Retina (tissue), 1 donor: ENCODE data around the gene PRPF19.

Experiments used
- DNase-seq: peaks from one replicate; pipeline ENCODE4 v3.0.0-alpha.2; 2016

Gene PRPF19

DNA sequence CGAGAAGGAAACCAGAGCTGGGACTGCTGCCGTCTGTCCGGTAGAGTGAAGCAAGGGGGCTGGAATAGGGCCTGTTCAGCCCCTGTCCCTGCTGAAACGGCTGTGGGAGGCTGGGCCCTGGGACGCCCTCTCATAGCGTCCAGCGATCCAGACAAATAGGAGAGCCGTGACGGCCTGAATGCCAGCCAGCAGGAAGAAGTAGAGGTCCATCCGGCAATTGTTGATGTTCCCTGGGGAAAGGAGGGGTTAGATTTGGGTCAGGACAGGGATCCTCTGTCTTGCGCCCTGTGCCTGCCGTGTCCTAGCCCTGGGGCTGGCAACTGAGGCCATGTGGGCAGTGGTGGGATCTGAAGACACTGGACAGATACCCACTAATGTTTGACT, 30.8 kb upstream of the PRPF19 start:
- DNase-seq: no peak

DNA sequence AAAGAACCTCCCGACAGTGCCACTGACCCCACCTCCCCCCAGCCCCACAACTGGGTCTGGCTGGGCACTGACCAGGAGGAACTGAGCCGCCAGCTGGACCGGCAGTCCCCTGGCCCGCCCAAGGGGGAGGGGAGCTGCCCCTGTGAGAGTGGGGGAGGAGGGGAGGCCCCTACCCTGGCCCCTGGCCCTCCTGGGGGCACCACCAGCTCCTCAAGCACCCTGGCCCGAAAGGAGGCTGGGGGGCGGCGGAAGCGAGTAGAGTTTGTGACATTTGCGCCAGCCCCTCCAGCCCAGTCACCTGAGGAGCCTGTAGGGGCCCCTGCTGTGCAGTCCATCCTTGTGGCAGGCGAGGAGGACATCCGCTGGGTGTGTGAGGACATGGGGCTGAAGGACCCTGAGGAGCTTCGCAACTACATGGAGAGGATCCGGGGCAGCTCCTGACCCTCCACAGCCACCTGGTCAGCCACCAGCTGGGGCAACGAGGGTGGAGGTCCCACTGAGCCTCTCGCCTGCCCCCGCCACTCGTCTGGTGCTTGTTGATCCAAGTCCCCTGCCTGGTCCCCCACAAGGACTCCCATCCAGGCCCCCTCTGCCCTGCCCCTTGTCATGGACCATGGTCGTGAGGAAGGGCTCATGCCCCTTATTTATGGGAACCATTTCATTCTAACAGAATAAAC, 30.2 kb upstream of the PRPF19 start:
- DNase-seq: no peak

DNA sequence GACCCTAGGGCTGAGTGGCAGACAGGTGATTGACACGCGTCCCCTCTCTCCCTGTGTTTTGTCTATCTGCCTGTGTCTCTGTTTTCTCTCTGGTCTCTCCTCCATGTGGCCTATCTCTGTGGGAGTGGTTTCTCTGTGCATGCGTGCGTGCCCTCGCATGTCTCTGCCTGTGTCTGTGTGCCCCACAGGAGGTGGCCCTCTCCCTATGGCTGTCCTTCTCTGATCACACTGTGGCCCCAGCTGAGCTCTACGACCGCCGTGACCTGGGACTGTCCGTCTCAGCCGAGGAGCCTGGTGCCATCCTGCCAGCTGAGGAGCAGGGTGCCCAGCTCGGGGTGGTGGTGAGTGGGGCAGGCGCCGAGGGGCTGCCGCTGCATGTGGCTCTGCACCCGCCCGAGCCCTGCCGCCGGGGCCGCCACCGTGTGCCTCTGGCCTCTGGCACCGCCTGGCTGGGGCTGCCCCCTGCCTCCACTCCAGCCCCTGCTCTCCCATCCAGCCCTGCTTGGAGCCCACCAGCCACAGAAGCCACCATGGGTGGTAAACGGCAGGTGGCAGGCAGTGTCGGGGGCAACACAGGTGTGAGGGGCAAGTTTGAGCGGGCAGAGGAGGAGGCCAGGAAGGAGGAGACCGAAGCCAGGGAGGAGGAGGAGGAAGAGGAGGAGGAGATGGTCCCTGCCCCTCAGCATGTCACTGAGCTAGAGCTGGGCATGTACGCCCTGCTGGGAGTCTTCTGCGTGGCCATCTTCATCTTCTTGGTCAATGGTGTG, 29.5 kb upstream of the PRPF19 start:
- DNase-seq: no peak

DNA sequence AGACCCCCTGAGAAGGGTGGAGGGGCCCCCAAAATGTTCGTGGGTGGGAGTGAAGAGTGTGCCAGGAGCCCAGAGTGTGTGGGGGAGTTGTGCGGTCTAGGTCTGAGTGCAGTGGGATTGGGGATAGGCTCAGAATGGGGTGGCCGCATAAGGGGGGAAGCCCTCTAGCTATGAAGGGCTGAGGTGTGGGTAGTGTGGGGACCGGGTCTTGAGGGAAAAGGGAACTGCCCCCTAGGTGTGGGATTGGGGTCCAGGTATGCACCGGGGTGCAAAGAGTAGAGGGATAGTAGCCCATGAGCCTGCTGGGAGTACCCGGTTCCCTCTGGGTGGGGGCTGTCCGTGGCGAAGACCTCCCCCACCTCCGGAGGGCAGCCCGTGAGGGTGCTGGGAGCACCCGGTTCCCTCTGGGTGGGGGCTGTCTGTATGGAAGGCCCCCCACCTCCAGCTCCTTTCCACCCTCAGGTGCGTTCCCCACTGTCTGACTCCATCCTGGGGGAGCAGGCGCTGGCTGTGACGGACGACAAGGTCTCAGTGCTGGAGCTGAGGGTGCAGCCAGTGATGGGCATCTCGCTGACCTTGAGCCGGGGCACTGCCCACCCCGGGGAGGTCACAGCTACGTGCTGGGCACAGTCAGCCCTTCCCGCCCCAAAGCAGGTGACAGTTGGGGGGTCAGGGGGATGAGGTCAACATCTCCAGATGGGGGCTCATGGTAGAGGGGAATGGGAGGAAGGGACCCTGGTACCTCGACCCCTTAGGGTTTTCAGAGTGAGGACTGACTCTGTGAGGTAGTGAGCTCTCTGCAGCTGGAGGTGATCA, 28.6 kb upstream of the PRPF19 start:
- no peak for DNase-seq

DNA sequence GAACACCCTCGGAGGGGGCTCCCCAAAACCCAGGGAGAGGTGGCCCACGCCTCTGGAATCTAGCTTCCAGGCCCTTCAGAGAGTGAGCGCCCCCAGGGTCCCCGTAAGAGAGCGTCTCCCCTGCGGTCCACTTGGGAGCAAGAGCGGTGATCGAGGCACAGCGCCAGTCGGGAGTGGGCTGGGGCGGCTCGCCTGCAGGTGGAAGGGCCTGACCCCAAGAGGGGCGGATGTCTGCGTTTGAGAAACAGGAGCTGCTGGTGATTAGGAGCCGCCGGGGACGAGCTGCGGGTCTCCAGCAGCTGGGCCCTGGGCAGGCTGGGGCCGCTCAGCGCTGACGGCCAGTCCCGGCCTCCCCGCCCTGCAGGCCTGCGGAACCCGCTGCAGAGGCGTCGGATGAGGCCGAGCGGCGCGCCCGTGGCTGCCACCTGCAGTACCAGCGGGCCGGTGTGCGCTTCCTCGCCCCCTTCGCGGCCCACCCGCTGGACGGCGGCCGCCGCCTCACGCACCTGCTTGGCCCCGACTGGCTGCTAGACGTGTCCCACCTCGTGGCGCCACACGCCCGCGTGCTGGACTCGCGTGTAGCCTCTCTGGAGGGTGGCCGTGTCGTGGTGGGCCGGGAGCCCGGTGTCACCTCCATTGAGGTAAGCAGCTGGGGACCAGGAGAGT, 27.9 kb upstream of the PRPF19 start:
- DNase-seq: no peak

DNA sequence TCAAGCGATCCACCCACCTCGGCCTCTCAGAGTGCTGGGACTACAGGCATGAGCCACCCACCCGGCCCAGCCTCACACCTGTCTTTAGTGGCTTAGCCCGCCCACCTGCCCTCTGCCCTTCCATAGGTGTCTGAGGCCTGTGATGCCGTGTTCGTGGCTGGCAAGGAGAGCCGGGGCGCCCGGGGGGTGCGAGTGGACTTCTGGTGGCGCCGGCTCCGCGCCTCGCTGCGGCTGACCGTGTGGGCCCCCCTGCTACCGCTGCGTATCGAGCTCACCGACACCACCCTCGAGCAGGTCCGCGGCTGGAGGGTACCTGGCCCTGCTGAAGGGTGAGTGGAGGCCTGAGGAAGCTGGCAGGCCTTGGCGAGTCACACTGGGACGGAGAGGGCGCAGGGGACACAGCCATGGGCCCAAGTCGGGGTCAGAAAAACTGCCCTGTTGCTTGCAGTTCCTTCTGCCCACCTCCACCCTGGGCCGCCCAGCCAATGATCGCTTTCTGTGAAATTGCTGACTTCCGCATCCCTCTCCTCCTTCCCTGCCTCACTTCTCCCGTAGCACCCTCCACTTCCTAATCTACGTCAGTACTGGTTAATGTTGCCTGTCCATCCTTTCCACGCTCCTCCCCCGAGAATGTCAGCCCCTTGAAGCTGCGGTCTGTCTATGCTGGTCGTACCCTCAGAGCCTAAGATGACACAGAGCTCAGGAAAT, 27.2 kb upstream of the PRPF19 start:
- DNase-seq: no peak

DNA sequence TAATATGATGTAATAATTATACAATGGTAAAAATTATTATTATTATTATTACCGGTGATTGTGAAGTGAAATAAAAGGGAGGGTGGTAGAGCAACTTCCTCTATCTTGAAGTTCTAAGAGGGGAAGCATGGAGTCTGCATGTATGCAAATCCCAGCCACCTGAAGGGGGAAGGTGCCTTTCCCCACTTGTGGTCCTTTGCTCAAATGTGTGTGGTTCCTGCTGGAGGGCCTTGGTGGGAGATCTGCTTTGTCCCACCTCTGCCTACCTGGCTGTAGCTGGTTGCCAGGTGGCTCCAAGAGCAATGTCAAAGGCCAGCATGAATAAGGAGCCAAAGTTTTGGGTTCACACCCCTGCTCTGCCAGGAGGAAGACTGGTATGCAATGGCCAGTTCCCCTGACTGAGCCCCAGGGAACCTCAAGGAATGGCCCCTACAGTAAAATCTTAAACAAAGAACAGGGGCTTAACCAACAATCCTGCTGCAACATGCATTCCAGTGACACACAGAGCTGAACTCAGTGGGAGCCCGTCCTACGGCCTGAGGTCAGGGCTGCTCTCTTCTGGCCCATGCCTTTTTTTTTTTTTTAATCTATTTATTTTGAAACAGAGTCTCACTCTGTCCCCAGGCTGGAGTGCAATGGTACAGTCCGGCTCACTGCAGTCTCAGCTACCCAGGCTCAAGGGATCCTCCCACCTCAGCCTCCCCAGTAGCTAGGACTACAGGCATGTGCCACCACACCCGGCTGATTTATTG, 26.4 kb upstream of the PRPF19 start:
- DNase-seq: no peak

DNA sequence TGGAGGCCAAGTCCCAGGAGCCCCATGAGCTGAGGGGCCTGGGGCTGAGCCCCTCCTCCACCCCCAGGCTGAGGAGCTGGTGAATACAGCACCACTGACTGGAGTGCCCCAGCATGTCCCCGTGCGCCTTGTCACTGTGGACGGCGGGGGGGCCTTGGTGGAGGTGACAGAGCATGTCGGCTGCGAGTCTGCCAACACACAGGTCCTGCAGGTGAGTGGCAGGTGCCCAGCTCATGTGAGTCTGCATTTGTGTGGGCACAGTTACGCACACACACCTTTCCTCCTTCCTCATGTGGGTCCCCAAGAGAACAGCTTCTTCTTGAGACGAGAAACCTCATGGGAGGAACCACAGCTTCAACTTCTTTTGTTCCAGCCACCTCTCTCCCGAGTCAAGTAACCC, 25.5 kb upstream of the PRPF19 start:
- DNase-seq: no peak

DNA sequence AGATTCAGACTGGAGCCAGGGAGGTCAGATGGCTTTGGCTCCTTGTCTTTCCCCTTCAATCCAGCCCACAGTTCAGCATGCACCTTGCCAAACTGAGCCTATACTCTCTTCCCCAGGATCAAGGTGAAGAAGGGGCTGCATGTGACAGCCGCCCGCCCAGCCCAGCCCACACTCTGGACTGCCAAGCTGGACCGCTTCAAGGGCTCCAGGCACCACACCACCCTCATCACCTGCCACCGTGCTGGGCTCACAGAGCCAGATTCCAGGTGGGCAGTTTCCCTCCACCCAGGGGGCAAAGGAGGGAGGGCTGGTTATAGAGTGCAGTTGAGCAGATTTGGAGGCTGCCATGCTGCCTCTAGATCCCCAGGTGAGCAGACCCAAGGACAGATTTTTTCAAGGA, 24.0 kb upstream of the PRPF19 start:
- DNase-seq: no peak

DNA sequence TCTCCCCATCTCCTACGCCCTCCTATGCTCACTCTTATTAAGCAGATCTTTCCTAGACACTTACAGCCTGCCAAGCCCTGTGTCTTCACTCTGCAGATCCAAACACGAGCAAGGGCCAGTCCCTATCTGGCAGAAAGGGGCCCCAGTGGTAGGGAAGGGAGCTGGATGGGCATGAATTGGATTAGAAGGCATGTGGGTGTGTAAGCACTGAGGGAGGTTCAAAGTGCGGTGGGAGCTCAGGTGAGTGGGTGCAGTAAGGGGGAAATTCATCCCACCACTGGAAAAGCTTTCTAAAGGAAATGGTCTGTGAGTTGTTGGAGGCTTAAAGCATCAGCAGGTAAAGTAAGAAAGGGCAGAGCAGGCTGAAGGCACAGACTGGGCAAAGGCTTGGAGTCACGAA, 23.4 kb upstream of the PRPF19 start:
- no peak for DNase-seq

DNA sequence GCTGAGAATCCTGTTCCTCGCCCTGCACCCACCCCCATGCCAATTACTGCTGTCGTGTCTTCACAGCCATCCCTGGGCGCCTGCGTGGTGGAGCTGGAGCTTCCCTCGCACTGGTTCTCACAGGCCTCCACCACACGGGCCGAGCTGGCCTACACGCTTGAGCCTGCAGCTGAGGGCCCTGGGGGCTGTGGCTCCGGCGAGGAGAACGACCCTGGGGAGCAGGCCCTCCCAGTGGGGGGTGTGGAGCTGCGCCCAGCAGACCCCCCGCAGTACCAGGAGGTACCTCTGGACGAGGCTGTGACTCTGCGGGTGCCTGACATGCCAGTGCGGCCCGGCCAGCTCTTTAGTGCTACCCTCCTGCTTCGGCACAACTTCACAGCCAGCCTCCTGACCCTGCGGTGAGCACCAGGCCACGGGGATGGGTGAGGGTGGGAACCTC, 22.2 kb upstream of the PRPF19 start:
- DNase-seq: no peak

DNA sequence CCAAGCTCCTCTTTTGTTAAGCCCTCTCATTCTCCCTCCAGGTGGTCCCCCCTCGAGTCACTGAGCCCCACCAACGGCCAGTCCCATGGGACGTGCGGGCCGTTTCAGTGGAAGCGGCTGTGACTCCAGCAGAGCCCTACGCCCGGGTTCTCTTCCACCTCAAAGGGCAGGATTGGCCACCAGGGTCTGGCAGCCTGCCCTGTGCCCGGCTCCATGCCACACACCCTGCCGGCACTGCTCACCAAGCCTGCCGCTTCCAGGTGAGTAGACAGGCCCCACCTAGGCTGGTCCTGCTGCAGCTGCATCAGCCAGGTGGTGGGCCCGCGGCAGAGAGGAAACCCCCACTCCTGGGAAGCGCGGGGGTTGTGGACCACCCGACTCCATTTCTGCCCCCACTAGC, 21.2 kb upstream of the PRPF19 start:
- no peak for DNase-seq

DNA sequence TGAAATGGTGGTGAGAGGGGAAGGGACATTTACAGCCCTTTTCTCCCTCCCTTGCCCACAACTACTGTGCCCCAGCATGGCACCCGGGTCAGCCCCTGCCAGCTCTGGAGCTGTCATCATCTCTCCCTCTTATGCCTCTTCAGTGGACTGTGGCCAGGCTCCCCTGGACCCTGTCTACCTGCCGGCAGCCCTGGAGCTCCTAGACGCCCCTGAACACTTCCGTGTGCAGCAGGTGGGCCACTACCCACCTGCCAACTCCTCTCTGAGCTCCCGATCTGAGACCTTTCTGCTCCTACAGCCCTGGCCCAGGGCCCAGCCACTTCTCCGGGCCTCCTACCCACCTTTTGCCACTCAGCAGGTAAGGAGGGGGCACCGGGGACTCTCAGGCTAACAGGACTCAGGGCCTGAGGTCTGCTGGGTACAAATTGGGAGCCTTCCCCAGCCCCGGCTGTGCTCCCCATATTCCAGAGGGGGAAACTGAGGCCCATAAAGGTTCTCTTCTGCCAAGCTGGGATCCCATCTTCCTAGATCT, 20.7 kb upstream of the PRPF19 start:
- no peak for DNase-seq

DNA sequence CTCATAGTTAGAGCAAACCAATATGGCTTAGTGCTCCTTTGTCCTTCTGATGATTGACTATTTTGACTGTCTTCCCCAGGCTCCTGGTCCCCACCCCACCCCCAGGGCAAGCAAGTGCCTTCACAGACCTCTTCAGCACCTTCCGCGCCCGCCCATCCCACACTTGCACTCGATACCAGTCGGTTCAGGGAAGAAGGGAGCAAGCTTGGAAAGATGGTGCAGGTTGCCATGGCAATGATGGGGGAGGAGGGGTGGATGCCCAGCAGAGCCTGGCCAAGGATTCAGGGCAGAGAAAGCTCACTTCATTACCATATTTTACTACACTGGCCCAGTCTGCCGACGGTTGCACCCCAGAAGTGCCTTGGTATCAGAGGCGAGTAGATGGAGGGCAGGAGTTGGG, 20.1 kb upstream of the PRPF19 start:
- DNase-seq: no peak

DNA sequence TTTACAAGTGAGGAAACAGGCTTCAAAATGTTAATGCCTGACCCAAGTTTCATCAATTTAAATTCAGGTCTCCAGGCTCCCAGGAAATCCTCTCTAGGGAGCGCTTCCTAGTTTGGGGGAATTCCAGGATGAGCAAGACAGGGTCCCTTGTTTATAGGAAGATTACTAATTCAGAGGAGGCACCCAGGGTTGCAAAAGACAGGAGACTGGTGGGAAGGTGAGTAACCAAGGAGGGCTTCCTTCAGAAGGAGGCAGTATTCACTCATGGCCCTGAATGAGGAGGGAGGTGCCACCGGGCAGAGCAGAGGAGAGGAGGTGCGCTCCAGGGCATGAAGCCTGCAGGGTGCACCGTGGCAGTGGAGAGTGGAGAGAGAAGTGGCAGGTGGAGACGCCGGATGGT, 19.5 kb upstream of the PRPF19 start:
- DNase-seq: no peak

DNA sequence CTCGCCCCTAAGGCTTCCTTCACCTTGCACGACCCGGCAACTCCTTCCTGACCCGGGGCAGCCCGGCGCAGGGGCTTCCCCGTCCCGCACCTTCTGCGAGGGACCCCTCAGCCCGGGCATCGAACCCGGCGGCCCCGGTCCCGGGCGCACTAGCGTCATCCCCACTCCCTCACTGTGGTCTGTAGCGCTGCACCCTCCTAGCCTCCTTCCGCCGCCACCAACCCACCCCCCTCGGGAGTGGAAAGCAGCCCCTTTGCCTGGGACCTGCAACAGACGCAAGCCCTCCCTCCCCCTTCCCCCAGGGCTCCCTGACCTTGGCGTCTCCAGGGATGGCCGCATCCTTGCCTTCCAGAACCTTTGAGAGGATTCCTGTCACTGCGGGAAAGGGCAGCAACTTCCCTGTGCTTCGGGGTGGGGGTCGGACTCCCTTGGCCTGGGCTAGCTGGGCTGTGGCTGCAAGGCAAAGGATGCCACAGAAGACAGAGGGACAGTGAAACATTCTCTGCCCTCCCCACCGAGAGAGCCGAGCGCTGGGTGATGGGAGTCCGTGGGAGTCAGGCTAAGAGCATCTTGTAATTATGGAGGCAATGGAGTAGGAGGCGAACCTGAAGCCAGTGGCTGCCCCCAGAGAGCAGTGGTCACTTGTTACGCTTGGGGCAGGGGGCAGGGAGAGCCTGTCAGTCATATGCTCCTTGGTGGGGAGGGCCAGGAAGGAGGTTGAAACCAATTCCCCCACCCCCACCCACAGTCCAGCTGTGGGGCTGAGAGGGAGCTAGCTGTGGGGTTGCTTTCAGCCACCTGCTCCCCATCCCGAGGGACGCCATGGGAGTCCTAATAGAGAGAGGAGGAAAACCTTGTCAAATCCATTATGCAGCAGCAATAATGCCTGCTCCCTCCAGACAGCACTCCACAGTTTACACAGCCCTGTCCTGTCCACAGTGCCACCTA, 18.8 kb upstream of the PRPF19 start:
- DNase-seq: peak; percentile 80

DNA sequence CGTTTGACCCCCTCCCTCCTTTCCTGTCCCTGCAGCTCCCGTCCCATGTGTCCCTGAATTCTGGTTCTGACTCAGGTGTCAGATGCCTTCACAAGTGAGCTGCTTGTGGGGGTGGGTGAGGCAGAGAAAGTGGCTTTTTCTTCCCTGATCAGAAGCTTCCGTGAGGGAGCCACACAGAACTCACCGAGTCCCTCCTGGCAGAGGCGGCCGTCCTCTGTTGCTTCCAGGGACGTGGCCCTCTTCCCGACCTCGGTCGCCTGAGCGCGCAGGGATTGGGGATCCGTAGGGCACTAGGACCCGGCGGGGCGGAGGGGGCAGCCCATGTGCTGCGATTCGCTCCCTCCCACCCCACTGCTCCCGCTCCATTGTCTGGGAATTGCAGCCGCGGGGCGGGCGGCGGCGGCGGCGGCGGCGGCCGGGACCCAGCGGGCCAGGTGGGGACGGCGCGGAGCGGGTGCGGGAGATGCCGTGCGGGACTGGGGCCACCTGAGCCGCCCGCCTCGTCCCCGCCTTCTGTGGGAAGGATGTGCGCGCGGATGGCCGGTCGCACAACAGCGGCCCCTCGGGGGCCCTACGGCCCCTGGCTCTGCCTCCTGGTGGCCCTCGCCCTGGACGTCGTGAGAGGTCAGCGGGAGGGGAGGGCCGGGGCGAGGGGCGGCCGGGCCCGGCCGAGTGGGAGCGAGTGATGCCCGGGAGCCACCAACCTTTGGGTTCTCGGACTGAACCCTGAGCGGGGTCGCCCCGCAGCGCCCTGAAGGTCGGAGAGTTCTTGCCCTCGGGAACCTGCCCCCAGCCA, 17.9 kb upstream of the PRPF19 start, which contains the start of gene TMEM132A:
Gene TMEM132A, plus strand, starts transcription at position 351 of the 796 bp plus-strand sequence. Its CDS starts 174 bp downstream, at position 525.
- DNase-seq: peak; percentile 78

DNA sequence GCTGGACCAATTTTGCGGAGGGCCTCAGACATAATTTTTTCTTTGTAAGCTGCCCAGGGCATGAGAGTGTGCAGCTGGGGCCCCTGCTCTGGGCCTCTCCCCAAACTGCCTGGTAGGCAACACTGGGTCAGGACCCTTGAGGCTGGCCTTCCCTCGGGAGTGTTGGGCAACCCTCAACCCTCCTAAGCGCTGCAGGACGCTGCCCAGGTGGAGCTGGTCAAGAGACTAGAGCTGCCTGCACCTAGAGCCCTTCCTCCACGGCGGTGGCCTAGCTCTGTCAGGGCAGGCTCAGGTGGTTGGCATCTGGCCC, 17.4 kb upstream of the PRPF19 start:
- no peak for DNase-seq

DNA sequence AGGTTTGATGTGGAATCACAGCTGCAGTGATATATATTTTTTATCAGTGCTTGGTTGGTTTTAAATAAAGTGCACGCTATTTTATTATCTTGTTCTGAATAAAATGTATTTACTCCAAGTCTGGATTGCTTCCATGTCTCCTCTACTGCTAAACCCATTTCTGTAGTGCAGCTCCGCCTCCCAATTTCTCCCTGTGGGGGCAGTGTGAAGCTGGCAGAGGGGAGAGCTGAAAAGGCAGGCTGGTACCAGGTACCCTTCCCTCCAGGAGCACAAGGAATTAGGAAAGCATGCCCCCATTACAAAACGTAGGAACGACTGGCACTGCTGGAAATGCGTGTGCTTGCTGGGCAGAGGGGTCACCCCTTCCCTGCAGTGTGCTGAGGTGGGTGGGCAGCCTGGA, 16.9 kb upstream of the PRPF19 start:
- no peak for DNase-seq

DNA sequence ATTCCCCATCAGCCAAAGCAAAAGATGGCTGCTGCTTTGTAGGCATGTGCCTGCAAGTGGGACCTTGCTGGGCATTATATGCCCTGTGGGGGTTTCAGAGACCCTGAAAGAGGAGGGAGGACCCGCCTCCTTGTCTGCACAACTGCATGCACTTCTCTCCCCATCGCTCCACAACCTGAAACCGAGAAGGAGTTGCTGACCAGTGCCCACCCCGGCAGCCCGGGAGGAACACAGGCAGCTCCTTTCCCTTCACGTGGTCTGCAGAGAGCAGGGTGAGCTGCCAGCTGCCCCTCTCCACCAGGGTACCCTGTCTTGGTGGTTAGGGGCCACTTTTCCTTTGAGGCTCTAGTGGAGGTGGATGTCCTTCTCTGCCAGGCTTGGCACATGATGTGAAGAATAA, 16.5 kb upstream of the PRPF19 start:
- DNase-seq: no peak
